ENCODE results near the gene DDX11.
"Not testable (repeated sequence)": the region's sequence is repeated elsewhere in the genome, so short reads cannot be mapped to it uniquely, and the experiment has no call there.

DDX11 gene

DNA sequence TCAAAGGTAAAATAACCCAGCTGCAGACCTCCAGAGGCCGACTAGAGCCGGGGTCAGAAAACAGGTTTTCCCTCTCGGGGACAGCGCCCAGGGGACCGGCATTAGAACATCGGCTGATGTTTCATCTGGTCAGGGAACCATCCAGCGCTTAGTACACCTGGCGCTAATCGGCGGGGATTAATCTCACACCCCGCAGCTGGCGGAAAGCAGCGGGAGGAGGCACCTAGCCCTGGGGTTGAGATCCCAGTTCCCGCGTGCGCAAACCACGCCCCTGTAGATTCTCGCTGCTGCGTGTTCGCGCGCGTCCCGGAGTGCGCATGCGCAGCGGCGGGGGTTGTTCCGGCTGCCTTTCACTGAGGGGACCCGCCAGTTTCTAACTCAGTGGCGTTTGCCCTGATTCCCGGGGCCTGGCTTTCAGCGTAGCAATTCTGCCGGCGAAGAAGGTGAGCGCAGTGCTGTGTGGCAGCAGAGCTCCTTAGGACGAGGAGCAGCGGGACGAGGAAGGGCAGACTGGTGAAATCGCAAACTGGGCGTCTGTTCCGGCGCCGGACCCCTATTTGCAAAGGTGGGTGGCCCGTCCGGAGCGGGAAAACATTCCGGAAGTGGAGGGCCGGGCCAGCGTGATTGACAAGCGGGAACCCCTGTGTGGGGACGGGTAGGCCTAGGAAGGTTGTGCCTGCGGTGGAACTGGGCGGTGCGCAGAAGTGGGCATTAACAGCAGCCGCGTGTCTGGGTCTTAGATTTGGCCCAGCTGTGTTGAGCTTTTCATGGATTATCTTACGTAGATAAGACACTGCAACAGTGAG is at the start of gene DDX11:
Gene DDX11, plus strand, starts transcription at position 334 of the 806 bp plus-strand sequence. CDS start 4,534 bp downstream, outside the sequence.
- DNase-seq (ENCODE audit: low read depth, low spot score); H3K36me3 ChIP-seq (ENCODE audit: insufficient read depth, low read length); H3K9me3 ChIP-seq (ENCODE audit: low read depth, low read length): not testable (repeated sequence)
- peak within 1 kb of the TSS; percentile 81; the same call in 1 of the 2 replicates for H3K27ac ChIP-seq
- peak within 1 kb of the TSS; percentile 84 for H3K9ac ChIP-seq (ENCODE audit: insufficient read length)
- H3K4me3 ChIP-seq = peak within 1 kb of the TSS; percentile 86
- peak; percentile 81 for TF ChIP-seq POLR2AphosphoS5 (IDR thresholded peaks at IDR 0.05; ENCODE audit: borderline replicate concordance, low read depth, low read length)

DNA sequence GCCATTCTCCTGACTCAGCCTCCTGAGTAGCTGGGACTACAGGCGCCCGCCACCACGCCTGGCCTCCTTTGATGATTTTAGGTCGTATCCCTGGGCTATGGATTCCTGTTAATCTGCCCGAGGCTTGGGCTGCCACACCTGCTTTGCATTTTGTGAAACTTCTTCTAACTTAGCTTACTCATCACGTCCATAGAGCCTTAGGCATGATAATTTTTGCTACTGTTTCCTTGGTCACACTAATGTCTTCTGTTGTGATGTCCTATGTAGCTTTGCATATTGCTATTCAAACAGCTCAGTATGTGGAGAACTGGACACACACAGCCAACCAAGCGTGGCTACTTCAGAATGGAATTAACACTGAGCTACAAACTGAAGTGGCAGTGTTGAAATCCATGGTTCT is 47.5 kb upstream of the DDX11 start:
- TF ChIP-seq EZH2 (IDR thresholded peaks at IDR 0.05) = no peak
- TF ChIP-seq POLR2AphosphoS5 (IDR thresholded peaks at IDR 0.05; ENCODE audit: borderline replicate concordance, low read depth, low read length) = no peak
- no peak for TF ChIP-seq FOXP2 (optimal IDR thresholded peaks at IDR 0.05; ENCODE audit: control extremely low read depth, extremely low read length, insufficient read depth)
- no peak overlapping the region for H3K27ac ChIP-seq
- H3K9me3 ChIP-seq (ENCODE audit: low read depth, low read length) = no peaks in the 10 kb centered on the region
- no peaks in the 10 kb centered on the region for H3K36me3 ChIP-seq (ENCODE audit: insufficient read depth, low read length)
- no peak overlapping the region for H3K9ac ChIP-seq (ENCODE audit: insufficient read length)
- H3K4me3 ChIP-seq = no peak overlapping the region
- DNase-seq (ENCODE audit: low read depth, low spot score) = no peak

DNA sequence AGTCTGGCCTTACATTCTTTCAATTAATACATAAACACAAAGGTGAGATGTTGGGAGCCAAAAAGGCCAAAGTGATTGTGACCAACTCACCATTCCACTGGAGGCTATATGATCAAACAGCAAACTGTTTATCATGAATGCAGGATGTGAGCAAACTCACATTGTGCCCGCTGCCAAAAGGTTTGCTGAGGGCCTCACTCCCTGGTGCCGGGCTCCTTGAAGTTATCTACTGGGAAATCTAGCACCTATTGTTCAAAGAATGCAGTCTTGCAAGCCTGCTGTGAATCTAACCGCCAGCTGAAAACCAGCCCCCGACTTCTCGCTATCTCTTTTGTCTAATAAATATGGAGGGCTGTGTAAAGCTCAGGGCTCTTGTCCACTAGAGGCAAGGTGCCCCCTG is 46.7 kb upstream of the DDX11 start:
- not testable (repeated sequence) for H3K36me3 ChIP-seq (ENCODE audit: insufficient read depth, low read length); H3K4me3 ChIP-seq; DNase-seq (ENCODE audit: low read depth, low spot score); H3K9ac ChIP-seq (ENCODE audit: insufficient read length); H3K27ac ChIP-seq; H3K9me3 ChIP-seq (ENCODE audit: low read depth, low read length)

DNA sequence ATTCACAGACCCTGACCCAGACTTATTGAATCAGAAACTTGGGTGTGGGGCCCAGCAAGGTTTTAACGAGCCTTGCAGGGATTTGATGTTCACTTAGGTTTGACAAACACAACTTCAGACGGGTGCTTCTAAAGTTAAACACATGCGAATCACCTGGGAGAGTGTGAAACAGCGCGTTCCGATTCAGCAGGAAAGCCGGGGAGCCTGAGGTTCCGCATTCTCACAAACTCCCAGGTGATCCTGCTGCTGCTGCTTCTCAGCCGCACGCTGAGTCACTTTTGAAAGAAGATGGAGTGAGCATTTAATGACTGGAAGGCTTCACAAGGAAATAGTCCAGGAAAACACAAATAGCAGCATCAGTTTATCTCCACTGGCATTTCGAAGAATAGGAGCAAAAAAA is 44.2 kb upstream of the DDX11 start:
- no peak for DNase-seq (ENCODE audit: low read depth, low spot score)
- H3K4me3 ChIP-seq = no peak overlapping the region
- H3K27ac ChIP-seq = no peak overlapping the region
- H3K9ac ChIP-seq (ENCODE audit: insufficient read length) = no peak overlapping the region
- H3K36me3 ChIP-seq (ENCODE audit: insufficient read depth, low read length) = no peaks in the 10 kb centered on the region
- H3K9me3 ChIP-seq (ENCODE audit: low read depth, low read length) = no peaks in the 10 kb centered on the region
- no peak for TF ChIP-seq POLR2AphosphoS5 (IDR thresholded peaks at IDR 0.05; ENCODE audit: borderline replicate concordance, low read depth, low read length)
- TF ChIP-seq EZH2 (IDR thresholded peaks at IDR 0.05) = no peak
- TF ChIP-seq FOXP2 (optimal IDR thresholded peaks at IDR 0.05; ENCODE audit: control extremely low read depth, extremely low read length, insufficient read depth) = no peak

DNA sequence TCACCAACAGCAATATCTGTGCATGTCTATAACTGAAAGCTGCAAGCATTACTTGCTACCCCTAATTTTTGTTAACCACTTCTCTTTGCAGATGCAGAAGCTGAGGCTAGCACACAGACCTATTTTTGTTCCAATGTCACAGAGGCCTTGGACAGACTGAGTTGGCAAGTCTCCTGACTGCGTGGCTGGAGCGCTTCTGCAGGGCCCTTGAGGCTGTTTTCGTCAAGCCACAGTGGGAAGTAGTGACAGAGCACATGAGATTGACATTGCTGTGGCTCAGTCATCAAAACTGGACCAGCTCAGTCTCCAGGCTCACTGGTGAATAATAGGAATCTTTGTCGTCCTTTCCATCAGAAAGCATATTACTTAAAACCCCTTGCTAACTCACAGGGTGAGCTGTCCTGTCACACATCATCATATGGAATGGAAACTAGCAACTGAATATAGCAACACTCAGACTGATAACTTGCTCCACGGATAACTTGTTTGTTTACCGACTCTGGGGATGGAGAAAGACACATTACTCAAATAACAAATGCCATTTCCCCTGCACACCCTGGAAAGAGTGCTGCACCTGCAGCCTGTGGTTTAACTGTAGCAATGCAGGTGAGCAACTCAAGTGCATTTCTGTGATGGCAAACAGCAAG is 43.6 kb upstream of the DDX11 start:
- TF ChIP-seq EZH2 (IDR thresholded peaks at IDR 0.05) (no peak), FOXP2 (optimal IDR thresholded peaks at IDR 0.05; ENCODE audit: control extremely low read depth, extremely low read length, insufficient read depth) (no peak), POLR2AphosphoS5 (IDR thresholded peaks at IDR 0.05; ENCODE audit: borderline replicate concordance, low read depth, low read length) (no peak)

DNA sequence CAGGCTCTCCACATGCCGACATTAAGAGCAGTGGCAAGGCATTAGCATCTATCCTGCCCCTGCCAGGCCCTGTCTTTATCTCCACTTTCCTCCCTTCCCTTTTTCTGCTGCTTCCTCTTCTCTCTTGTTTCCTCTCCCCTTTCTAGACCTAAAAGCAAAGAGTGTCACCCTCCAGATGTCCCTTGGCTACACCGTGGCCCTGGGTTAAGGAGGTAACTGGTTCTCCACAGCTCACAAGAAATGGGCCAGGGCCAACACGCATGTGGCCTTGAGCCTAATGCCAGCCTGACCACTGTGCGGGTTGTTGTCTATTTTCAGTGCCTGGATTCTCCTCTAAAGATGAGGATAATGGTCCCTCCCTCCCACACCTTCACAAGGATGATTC is 41.7 kb upstream of the DDX11 start:
- TF ChIP-seq POLR2AphosphoS5 (IDR thresholded peaks at IDR 0.05; ENCODE audit: borderline replicate concordance, low read depth, low read length) = no peak
- no peak for TF ChIP-seq EZH2 (IDR thresholded peaks at IDR 0.05)
- TF ChIP-seq FOXP2 (optimal IDR thresholded peaks at IDR 0.05; ENCODE audit: control extremely low read depth, extremely low read length, insufficient read depth) = no peak

More for the DNA sequence above, 43.6 kb upstream of the DDX11 start:
- H3K9ac ChIP-seq (ENCODE audit: insufficient read length) = no peak overlapping the region
- no peaks in the 10 kb centered on the region for H3K9me3 ChIP-seq (ENCODE audit: low read depth, low read length)
- no peak overlapping the region for H3K27ac ChIP-seq
- no peak overlapping the region for H3K4me3 ChIP-seq
- H3K36me3 ChIP-seq (ENCODE audit: insufficient read depth, low read length) = no peaks in the 10 kb centered on the region
- no peak for DNase-seq (ENCODE audit: low read depth, low spot score)

DNA sequence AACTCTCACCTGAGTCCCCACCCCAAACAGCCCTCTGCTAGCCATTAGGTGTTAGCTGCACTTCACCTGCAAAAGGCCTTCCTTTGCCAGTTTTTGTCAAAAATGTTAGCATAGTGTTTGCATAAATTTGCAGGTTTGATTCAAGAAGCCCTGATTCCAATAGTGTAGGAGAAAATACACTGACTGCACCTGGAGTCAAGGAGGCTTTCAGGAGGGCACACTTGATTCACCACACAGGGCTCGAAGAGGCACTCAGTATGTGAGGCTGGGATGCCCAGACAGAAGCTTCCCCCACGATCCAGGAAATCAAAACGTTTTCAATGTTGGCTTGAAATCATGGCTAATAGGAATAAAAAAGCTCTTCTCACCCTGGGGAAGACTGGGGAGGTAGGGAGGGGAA is 40.5 kb upstream of the DDX11 start:
- TF ChIP-seq POLR2AphosphoS5 (IDR thresholded peaks at IDR 0.05; ENCODE audit: borderline replicate concordance, low read depth, low read length) (no peak), EZH2 (IDR thresholded peaks at IDR 0.05) (no peak), FOXP2 (optimal IDR thresholded peaks at IDR 0.05; ENCODE audit: control extremely low read depth, extremely low read length, insufficient read depth) (no peak)
- Histone ChIP-seq H3K4me3 (no peak overlapping the region), H3K9me3 (ENCODE audit: low read depth, low read length) (no peaks in the 10 kb centered on the region), H3K9ac (ENCODE audit: insufficient read length) (no peak overlapping the region), H3K27ac (no peak overlapping the region), H3K36me3 (ENCODE audit: insufficient read depth, low read length) (no peaks in the 10 kb centered on the region)
- DNase-seq (ENCODE audit: low read depth, low spot score) = no peak

More for the DNA sequence above, 41.7 kb upstream of the DDX11 start:
- Histone ChIP-seq H3K4me3 (no peak overlapping the region), H3K9ac (ENCODE audit: insufficient read length) (no peak overlapping the region), H3K36me3 (ENCODE audit: insufficient read depth, low read length) (no peaks in the 10 kb centered on the region), H3K9me3 (ENCODE audit: low read depth, low read length) (no peaks in the 10 kb centered on the region), H3K27ac (no peak overlapping the region)
- no peak for DNase-seq (ENCODE audit: low read depth, low spot score)

DNA sequence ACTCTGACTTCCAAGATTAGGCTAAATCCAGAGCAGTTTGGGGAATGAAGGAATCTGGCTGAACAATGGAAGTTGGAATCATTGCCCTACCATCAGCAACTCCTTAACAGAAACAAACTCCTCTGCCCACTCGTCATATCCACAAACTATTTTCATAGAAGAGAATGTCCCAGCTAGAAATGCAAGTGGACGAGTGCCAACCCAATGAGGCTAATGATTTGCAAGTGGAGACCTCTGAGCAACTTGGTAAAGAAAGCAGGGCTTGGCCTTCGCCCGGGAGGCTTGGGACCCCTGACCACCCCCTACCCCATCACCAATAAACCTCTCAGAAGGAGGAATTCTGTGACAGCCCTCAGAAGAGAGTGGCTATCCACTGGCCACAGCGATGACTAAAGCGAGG is 40.0 kb upstream of the DDX11 start:
- TF ChIP-seq POLR2AphosphoS5 (IDR thresholded peaks at IDR 0.05; ENCODE audit: borderline replicate concordance, low read depth, low read length) = no peak
- no peak for TF ChIP-seq EZH2 (IDR thresholded peaks at IDR 0.05)
- no peak for TF ChIP-seq FOXP2 (optimal IDR thresholded peaks at IDR 0.05; ENCODE audit: control extremely low read depth, extremely low read length, insufficient read depth)
- no peaks in the 10 kb centered on the region for H3K9me3 ChIP-seq (ENCODE audit: low read depth, low read length)
- DNase-seq (ENCODE audit: low read depth, low spot score) = no peak
- no peak overlapping the region for H3K9ac ChIP-seq (ENCODE audit: insufficient read length)
- no peaks in the 10 kb centered on the region for H3K36me3 ChIP-seq (ENCODE audit: insufficient read depth, low read length)
- no peak overlapping the region for H3K4me3 ChIP-seq
- H3K27ac ChIP-seq = no peak overlapping the region

Measured in SK-N-MC (cell line).